CD4-positive, alpha-beta T cell treated with Interleukin-21 for 1 hour (primary cell): ENCODE data around the gene MICAL3.

Experiments
- DNase-seq: peaks from one replicate; pipeline ENCODE4 v3.0.0-alpha.2; 2020

MICAL3 gene

GRCh38 chr22:17831501-17832251, 192.7 kb downstream of the MICAL3 start:
- DNase-seq: no peak

GRCh38 chr22:17830043-17830961, 194.1 kb downstream of the MICAL3 start:
- DNase-seq: peak; percentile 83

GRCh38 chr22:17829695-17830042, 194.7 kb downstream of the MICAL3 start:
- DNase-seq: no peak

- no peak for DNase-seq
Observed at GRCh38 chr22:17828502-17829080, 195.8 kb downstream of the MICAL3 start.

- no peak for DNase-seq
Observed at GRCh38 chr22:17827466-17827865, 196.9 kb downstream of the MICAL3 start.

GRCh38 chr22:17825876-17826550, 198.3 kb downstream of the MICAL3 start:
- DNase-seq: no peak

- no peak for DNase-seq
Observed at GRCh38 chr22:17824457-17824856, 199.9 kb downstream of the MICAL3 start.

GRCh38 chr22:17823964-17824363, 200.4 kb downstream of the MICAL3 start:
- DNase-seq: no peak

- DNase-seq: no peak
Observed at GRCh38 chr22:17823226-17823625, 201.1 kb downstream of the MICAL3 start.

GRCh38 chr22:17822087-17822486, 202.3 kb downstream of the MICAL3 start:
- DNase-seq: no peak

GRCh38 chr22:17820879-17821439, 203.4 kb downstream of the MICAL3 start:
- DNase-seq: no peak

GRCh38 chr22:17818649-17819048, 205.7 kb downstream of the MICAL3 start:
- no peak for DNase-seq

GRCh38 chr22:17818180-17818579, 206.2 kb downstream of the MICAL3 start:
- no peak for DNase-seq

- DNase-seq: no peak
Observed at GRCh38 chr22:17817511-17818065, 206.8 kb downstream of the MICAL3 start.

GRCh38 chr22:17817079-17817478, 207.3 kb downstream of the MICAL3 start:
- no peak for DNase-seq

- DNase-seq: no peak
Observed at GRCh38 chr22:17816649-17817048, 207.7 kb downstream of the MICAL3 start.

GRCh38 chr22:17815703-17816254, 208.6 kb downstream of the MICAL3 start:
- no peak for DNase-seq

GRCh38 chr22:17814830-17815229, 209.5 kb downstream of the MICAL3 start:
- DNase-seq: no peak

- no peak for DNase-seq
Observed at GRCh38 chr22:17814084-17814483, 210.3 kb downstream of the MICAL3 start.

- no peak for DNase-seq
Observed at GRCh38 chr22:17811119-17811518, 213.2 kb downstream of the MICAL3 start.

GRCh38 chr22:17810570-17811116, 213.7 kb downstream of the MICAL3 start:
- DNase-seq: no peak
